SK-N-MC (cell line): ENCODE data around the gene ATPAF2.

Experiments used
- DNase-seq: peaks from one replicate; pipeline ENCODE4 v3.0.0-alpha.2; 2011; ENCODE audit warnings: low read depth, low spot score
- H3K27ac ChIP-seq: fragments of 200-600 bp; sonication (generic); 2 replicates; pipeline ENCODE4 v1.5.1; 2016; ENCODE audit warnings: mixed run types
- H3K36me3 ChIP-seq: fragments of 200-600 bp; sonication (generic); 2 replicates; pipeline ENCODE4 v1.6.1; 2017; ENCODE audit warnings: antibody characterized with exemption, low read length, mixed read lengths; ENCODE audit not compliant: insufficient read depth
- H3K4me3 ChIP-seq: fragments of 200-600 bp; sonication (generic); 2 replicates; pipeline ENCODE4 v1.5.1; 2016
- H3K9ac ChIP-seq: fragments of 200-600 bp; sonication (generic); 2 replicates; pipeline ENCODE4 v1.8.0; 2017; ENCODE audit warnings: mixed run types, mixed read lengths; ENCODE audit not compliant: insufficient read length
- H3K9me3 ChIP-seq: fragments of 200-600 bp; sonication (generic); 2 replicates; pipeline ENCODE4 v1.6.1; 2017; ENCODE audit warnings: low read depth, mild to moderate bottlenecking, antibody characterized with exemption, low read length, moderate library complexity, mixed read lengths
- EZH2 ChIP-seq: fragments of 200-600 bp; sonication (generic); IDR thresholded peaks from one replicate; pipeline ENCODE4 v1.6.1; 2017; ENCODE audit warnings: antibody characterized with exemption
- FOXP2 ChIP-seq: optimal IDR thresholded peaks from 2 replicates; pipeline ENCODE3; 2011; ENCODE audit warnings: mild to moderate bottlenecking, moderate library complexity; ENCODE audit not compliant: insufficient read depth; ENCODE audit errors: extremely low read length, control extremely low read depth
- POLR2AphosphoS5 ChIP-seq: IDR thresholded peaks from 2 replicates; pipeline ENCODE4 v1.6.1; 2012; ENCODE audit warnings: mild to moderate bottlenecking, low read depth, low read length, borderline replicate concordance

ATPAF2 gene

GRCh38 chr17:18038861-18039534 lies at the start of gene ATPAF2, which contains the start of gene GID4:
TSS of gene ATPAF2 (minus strand) at chr17:18039168. CDS start at chr17:18039013, 155 bp downstream.
TSS of gene GID4 (plus strand) at chr17:18039408. CDS start at chr17:18039465, 57 bp downstream.
- Histone ChIP-seq H3K4me3 (peak within 1 kb of the TSS; percentile 89), H3K36me3 (no peaks in the 10 kb centered on the region), H3K27ac (no peak within 1 kb of the TSS), H3K9ac (peak within 1 kb of the TSS; percentile 87), H3K9me3 (no peaks in the 10 kb centered on the region)
- DNase-seq: peak; percentile 47
- TF ChIP-seq POLR2AphosphoS5 (peak; percentile 43; the same call in 1 of the 2 replicates), FOXP2 (peak; percentile 35), EZH2 (no peak)

GRCh38 chr17:18087610-18088491 lies 48.9 kb upstream of the ATPAF2 start, which contains the start of gene DRG2:
TSS of gene DRG2 (plus strand) at chr17:18087948. CDS start at chr17:18088024, 76 bp downstream.
- Histone ChIP-seq H3K4me3 (peak within 1 kb of the TSS; percentile 99), H3K9ac (peak within 1 kb of the TSS; percentile 95), H3K36me3 (no peaks in the 10 kb centered on the region; the same call in 1 of the 2 replicates), H3K27ac (peak within 1 kb of the TSS; percentile 74), H3K9me3 (no peaks in the 10 kb centered on the region)
- no peak for TF ChIP-seq EZH2
- TF ChIP-seq FOXP2: no peak
- peak; percentile 75 for TF ChIP-seq POLR2AphosphoS5
- DNase-seq: peak; percentile 16

GRCh38 chr17:18084256-18084655 lies 45.3 kb upstream of the ATPAF2 start:
- Histone ChIP-seq H3K9me3 (no peaks in the 10 kb centered on the region), H3K36me3 (no peaks in the 10 kb centered on the region), H3K4me3 (no peak overlapping the region), H3K9ac (no peak overlapping the region), H3K27ac (no peak overlapping the region)
- DNase-seq: no peak
- no peak for TF ChIP-seq EZH2
- TF ChIP-seq FOXP2: no peak
- no peak for TF ChIP-seq POLR2AphosphoS5

GRCh38 chr17:18079543-18079942 lies 40.6 kb upstream of the ATPAF2 start:
- H3K27ac ChIP-seq: no peak overlapping the region
- no peak overlapping the region for H3K4me3 ChIP-seq
- H3K36me3 ChIP-seq: no peaks in the 10 kb centered on the region
- no peak overlapping the region for H3K9ac ChIP-seq
- no peaks in the 10 kb centered on the region for H3K9me3 ChIP-seq
- no peak for TF ChIP-seq FOXP2
- no peak for TF ChIP-seq EZH2
- no peak for TF ChIP-seq POLR2AphosphoS5
- DNase-seq: no peak

GRCh38 chr17:18076936-18077335 lies 38.0 kb upstream of the ATPAF2 start:
- Histone ChIP-seq H3K9me3 (no peaks in the 10 kb centered on the region), H3K9ac (no peak overlapping the region), H3K4me3 (no peak overlapping the region), H3K36me3 (no peaks in the 10 kb centered on the region), H3K27ac (no peak overlapping the region)
- DNase-seq: no peak
- no peak for TF ChIP-seq EZH2
- no peak for TF ChIP-seq FOXP2
- TF ChIP-seq POLR2AphosphoS5: no peak

GRCh38 chr17:18074566-18075272 lies 35.8 kb upstream of the ATPAF2 start:
- Histone ChIP-seq H3K4me3 (no peak overlapping the region), H3K27ac (no peak overlapping the region), H3K9ac (no peak overlapping the region), H3K9me3 (no peaks in the 10 kb centered on the region), H3K36me3 (no peaks in the 10 kb centered on the region)
- DNase-seq: no peak
- TF ChIP-seq FOXP2: no peak

- Histone ChIP-seq H3K9ac (no peak overlapping the region), H3K4me3 (no peak overlapping the region), H3K9me3 (no peaks in the 10 kb centered on the region), H3K27ac (no peak overlapping the region), H3K36me3 (no peaks in the 10 kb centered on the region)
- TF ChIP-seq FOXP2: no peak
- no peak for TF ChIP-seq POLR2AphosphoS5
- no peak for TF ChIP-seq EZH2
- DNase-seq: no peak
Measured at GRCh38 chr17:18071751-18072150, 32.8 kb upstream of the ATPAF2 start.

GRCh38 chr17:18070861-18071340 lies 31.9 kb upstream of the ATPAF2 start:
- Histone ChIP-seq H3K9ac (peak overlapping the region; percentile 51), H3K9me3 (no peaks in the 10 kb centered on the region), H3K4me3 (no peak overlapping the region), H3K36me3 (no peaks in the 10 kb centered on the region), H3K27ac (no peak overlapping the region)
- no peak for DNase-seq
- TF ChIP-seq EZH2 (no peak), FOXP2 (no peak), POLR2AphosphoS5 (no peak)
